GM12865 (cell line): ENCODE results near the gene IL25.

ENCODE experiments used
- DNase-seq: peaks from one replicate; pipeline ENCODE4 v3.0.0; 2010; ENCODE audit warnings: low read depth
- H3K4me3 ChIP-seq: 2 replicates; pipeline ENCODE4 v1.5.1; 2011; ENCODE audit warnings: mild to moderate bottlenecking, low read depth, low read length, control low read depth
- CTCF ChIP-seq: IDR thresholded peaks from 2 replicates; pipeline ENCODE4 v1.5.1; 2011; ENCODE audit warnings: low read length, control low read depth, low read depth, inconsistent platforms; ENCODE audit not compliant: insufficient read depth; ENCODE audit errors: missing control alignments

IL25 gene

GRCh38 chr14:23409966-23410635, 37.5 kb downstream of the IL25 start:
- no peak overlapping the region for H3K4me3 ChIP-seq
- TF ChIP-seq CTCF: no peak
- no peak for DNase-seq

- TF ChIP-seq CTCF: no peak
- DNase-seq: no peak
- no peak overlapping the region for H3K4me3 ChIP-seq
Observed at GRCh38 chr14:23411563-23412525, 39.2 kb downstream of the IL25 start.

- no peak for DNase-seq
- H3K4me3 ChIP-seq: no peak overlapping the region
- no peak for TF ChIP-seq CTCF
Observed at GRCh38 chr14:23413681-23414080, 41.1 kb downstream of the IL25 start.

- DNase-seq: no peak
- no peak for TF ChIP-seq CTCF
- H3K4me3 ChIP-seq: no peak overlapping the region
Observed at GRCh38 chr14:23414254-23414653, 41.6 kb downstream of the IL25 start.

GRCh38 chr14:23414906-23415820, 42.6 kb downstream of the IL25 start:
- H3K4me3 ChIP-seq: no peak overlapping the region
- DNase-seq: no peak
- TF ChIP-seq CTCF: no peak

- no peak overlapping the region for H3K4me3 ChIP-seq
- no peak for TF ChIP-seq CTCF
- no peak for DNase-seq
Observed at GRCh38 chr14:23415821-23416778, 43.5 kb downstream of the IL25 start.
